ENCODE data around the gene DOK1.

DNA sequence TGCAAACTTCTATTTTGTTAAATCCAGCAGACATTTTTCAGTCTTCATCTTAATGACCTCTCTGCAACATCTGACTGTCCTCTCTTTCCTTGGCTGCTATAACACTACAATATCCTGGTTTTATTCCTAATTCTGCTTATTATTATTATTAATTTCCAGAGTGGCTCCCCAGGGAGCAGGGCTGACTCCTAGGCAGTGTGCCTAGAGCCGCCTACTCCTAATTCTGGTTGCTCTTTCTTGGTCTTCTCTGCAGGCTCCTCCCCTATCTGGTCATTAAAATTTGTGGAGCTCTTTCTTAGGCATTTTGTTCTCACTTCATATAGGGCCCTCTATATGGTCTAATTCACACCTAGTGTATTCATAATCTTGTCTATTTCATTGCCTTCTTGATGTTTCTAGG lies 11.5 kb upstream of the DOK1 start:
- TF ChIP-seq, protein P1, sequence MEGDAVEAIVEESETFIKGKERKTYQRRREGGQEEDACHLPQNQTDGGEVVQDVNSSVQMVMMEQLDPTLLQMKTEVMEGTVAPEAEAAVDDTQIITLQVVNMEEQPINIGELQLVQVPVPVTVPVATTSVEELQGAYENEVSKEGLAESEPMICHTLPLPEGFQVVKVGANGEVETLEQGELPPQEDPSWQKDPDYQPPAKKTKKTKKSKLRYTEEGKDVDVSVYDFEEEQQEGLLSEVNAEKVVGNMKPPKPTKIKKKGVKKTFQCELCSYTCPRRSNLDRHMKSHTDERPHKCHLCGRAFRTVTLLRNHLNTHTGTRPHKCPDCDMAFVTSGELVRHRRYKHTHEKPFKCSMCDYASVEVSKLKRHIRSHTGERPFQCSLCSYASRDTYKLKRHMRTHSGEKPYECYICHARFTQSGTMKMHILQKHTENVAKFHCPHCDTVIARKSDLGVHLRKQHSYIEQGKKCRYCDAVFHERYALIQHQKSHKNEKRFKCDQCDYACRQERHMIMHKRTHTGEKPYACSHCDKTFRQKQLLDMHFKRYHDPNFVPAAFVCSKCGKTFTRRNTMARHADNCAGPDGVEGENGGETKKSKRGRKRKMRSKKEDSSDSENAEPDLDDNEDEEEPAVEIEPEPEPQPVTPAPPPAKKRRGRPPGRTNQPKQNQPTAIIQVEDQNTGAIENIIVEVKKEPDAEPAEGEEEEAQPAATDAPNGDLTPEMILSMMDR (conservative IDR thresholded peaks at IDR 0.05): no peak
- no peak for TF ChIP-seq EZH2 (IDR thresholded peaks at IDR 0.05; ENCODE audit: low read depth)

All from PC-9 (cell line).